GM10248 (cell line): ENCODE results near the gene LGR4.

Experiments used
- CTCF ChIA-PET: fragments of 300-600 bp; sonication (Branson Sonifier 250); formaldehyde crosslinking; extraction: SDS; loops from one replicate; lab custom pipeline; 2021; ENCODE audit warnings: antibody characterized with exemption; lab: Yijun Ruan, JAX
- POLR2A ChIA-PET: fragments of 350-650 bp; sonication (Branson Sonifier 250); formaldehyde crosslinking; extraction: SDS; loops from one replicate; lab custom pipeline; 2020; ENCODE audit warnings: antibody characterized with exemption; lab: Yijun Ruan, JAX
- DNase-seq: peaks from one replicate; pipeline ENCODE4 v3.0.0; 2012; ENCODE audit errors: extremely low spot score
- TF ChIP-seq, protein P1 (sequence below): IDR thresholded peaks from 2 replicates; pipeline ENCODE4 v1.5.1; 2012; ENCODE audit warnings: mild to moderate bottlenecking, low read depth; ENCODE audit errors: extremely low read depth, missing control alignments, control extremely low read depth

LGR4 gene

GRCh38 chr11:27404427-27404826, 68.2 kb downstream of the LGR4 start:
- DNase-seq = no peak
- ChIA-PET POLR2A (no interaction called here), CTCF (interaction anchor here (2.1 kb wide), 1 partner anchor 13 kb away, joined by 8 read pairs; no protein-coding TSS in a partner anchor)
- TF ChIP-seq, protein P1, sequence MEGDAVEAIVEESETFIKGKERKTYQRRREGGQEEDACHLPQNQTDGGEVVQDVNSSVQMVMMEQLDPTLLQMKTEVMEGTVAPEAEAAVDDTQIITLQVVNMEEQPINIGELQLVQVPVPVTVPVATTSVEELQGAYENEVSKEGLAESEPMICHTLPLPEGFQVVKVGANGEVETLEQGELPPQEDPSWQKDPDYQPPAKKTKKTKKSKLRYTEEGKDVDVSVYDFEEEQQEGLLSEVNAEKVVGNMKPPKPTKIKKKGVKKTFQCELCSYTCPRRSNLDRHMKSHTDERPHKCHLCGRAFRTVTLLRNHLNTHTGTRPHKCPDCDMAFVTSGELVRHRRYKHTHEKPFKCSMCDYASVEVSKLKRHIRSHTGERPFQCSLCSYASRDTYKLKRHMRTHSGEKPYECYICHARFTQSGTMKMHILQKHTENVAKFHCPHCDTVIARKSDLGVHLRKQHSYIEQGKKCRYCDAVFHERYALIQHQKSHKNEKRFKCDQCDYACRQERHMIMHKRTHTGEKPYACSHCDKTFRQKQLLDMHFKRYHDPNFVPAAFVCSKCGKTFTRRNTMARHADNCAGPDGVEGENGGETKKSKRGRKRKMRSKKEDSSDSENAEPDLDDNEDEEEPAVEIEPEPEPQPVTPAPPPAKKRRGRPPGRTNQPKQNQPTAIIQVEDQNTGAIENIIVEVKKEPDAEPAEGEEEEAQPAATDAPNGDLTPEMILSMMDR = no peak

- ChIA-PET POLR2A (no interaction called here), CTCF (no interaction called here)
- no peak for DNase-seq
- TF ChIP-seq, protein P1 = no peak
Observed at GRCh38 chr11:27403195-27403594, 69.4 kb downstream of the LGR4 start.

GRCh38 chr11:27402450-27402849, 70.1 kb downstream of the LGR4 start:
- no peak for DNase-seq
- POLR2A ChIA-PET = no interaction called here
- CTCF ChIA-PET = no interaction called here
- TF ChIP-seq, protein P1 = no peak

GRCh38 chr11:27401833-27402316, 70.7 kb downstream of the LGR4 start:
- ChIA-PET POLR2A (no interaction called here), CTCF (no interaction called here)
- DNase-seq = no peak
- TF ChIP-seq, protein P1 = no peak

DNA sequence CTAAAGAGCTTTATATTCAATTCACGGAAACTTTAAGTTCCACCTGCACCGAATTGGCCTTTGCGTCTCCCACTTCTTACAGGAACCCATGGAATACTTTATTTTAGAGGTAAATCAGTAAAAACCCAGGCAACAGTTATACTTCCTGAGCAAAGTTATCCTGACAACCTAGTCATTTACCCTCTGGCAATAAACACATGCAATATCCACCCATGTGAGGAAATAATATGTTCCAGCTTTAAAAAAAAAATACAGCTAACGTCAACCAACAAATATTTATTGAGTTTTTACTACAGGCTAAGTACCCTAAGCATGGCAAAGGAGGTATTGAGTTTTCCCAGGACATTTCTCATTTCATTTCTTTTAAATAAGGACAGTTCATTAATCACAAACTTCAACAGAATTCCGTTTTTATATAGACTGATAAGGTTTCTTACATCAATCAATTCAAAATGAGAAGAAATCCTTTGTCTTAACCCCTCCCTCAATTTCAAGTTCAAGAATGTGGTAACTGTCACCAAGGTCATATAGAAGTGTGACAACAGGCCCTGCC, 71.2 kb downstream of the LGR4 start:
- DNase-seq = no peak
- CTCF ChIA-PET = no interaction called here
- TF ChIP-seq, protein P1 = no peak
- POLR2A ChIA-PET = no interaction called here

DNA sequence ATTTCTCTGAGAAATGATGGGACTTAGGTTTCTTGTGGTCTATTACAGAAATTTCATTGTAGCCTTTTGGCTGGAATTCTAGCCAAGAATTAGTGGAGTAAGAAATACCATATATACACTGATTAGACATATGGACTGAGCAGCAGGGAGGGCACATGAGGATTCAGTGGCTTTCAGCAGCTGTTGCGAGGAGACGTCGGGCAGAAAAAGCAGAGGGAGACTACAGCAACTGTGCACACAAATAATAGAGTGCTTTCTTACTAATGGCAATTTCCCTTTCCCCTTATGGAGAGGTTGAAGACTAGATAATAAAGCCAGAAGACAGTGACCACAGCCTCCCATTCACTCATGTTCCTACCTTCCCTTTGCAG, 74.2 kb downstream of the LGR4 start:
- CTCF ChIA-PET = interaction anchor here (1.3 kb wide), 1 partner anchor 8 kb away, joined by 4 read pairs; no protein-coding TSS in a partner anchor

More for the DNA sequence above, 74.2 kb downstream of the LGR4 start:
- DNase-seq = no peak
- TF ChIP-seq, protein P1 = no peak
- POLR2A ChIA-PET = interaction anchor here (0.5 kb wide), 1 partner anchor 188 kb away, joined by 5 read pairs; no protein-coding TSS in a partner anchor
